ENCODE results near the gene DNASE1L2.

- TF ChIP-seq GATA3 (IDR thresholded peaks at IDR 0.05; ENCODE audit: low read depth, low read length) = no peak
- TF ChIP-seq GATA2 (IDR thresholded peaks at IDR 0.05; ENCODE audit: low read depth, low read length) = no peak
These were observed 49.5 kb downstream of the DNASE1L2 start for GRCh38 chr16:2285731-2286191.

All from SH-SY5Y (cell line).